HEK293 (cell line): ENCODE measurements around the gene PCSK6.

ENCODE experiments used
- CTCF ChIA-PET: fragments of 350-600 bp; formaldehyde crosslinking; extraction: SDS; loops from one replicate; lab custom pipeline; 2021; ENCODE audit warnings: antibody characterized with exemption; lab: Yijun Ruan, JAX
- POLR2A ChIA-PET: fragments of 300-600 bp; formaldehyde crosslinking; extraction: SDS; loops from one replicate; lab custom pipeline; 2020; ENCODE audit warnings: antibody characterized with exemption, inconsistent platforms; lab: Yijun Ruan, JAX
- H3K27ac ChIP-seq: fragments of 200-500 bp; sonication (Bioruptor generic); 2 replicates; pipeline ENCODE4 v1.5.1; 2014; ENCODE audit warnings: low read depth, low read length, control low read depth, inconsistent platforms; ENCODE audit errors: extremely low read depth
- H3K36me3 ChIP-seq, 2 experiments: fragments of 200-500 bp in 1 of 2; sonication (Bioruptor generic) in 1 of 2; 1 replicate in 1 of 2; 2 replicates in 1 of 2; pipeline ENCODE4 v1.5.1; 2014 to 2017; ENCODE audit warnings: inconsistent platforms in 2 of 2, low read length in 2 of 2; ENCODE audit not compliant: control insufficient read depth in 2 of 2, insufficient read depth in 1 of 2
- H3K4me1 ChIP-seq: fragments of 200-500 bp; sonication (Bioruptor generic); 2 replicates; pipeline ENCODE4 v1.5.1; 2014; ENCODE audit warnings: mild to moderate bottlenecking, low read length, inconsistent platforms; ENCODE audit not compliant: control insufficient read depth, insufficient read depth
- H3K4me3 ChIP-seq: 2 replicates; pipeline ENCODE4 v1.5.1; 2011; ENCODE audit warnings: low read depth, mild to moderate bottlenecking, control low read depth, low read length, moderate library complexity
- H3K9me3 ChIP-seq: fragments of 200-500 bp; sonication (Bioruptor generic); 2 replicates; pipeline ENCODE4 v1.5.1; 2014; ENCODE audit warnings: low read depth, low read length, inconsistent platforms; ENCODE audit not compliant: control insufficient read depth, insufficient read depth
- AEBP2 ChIP-seq: fragments of 450-650 bp; formaldehyde crosslinking; IDR thresholded peaks from 2 replicates; pipeline ENCODE4 v1.5.1; 2016; ENCODE audit warnings: missing biosample characterization, missing genetic modification characterization, borderline replicate concordance
- IKZF3 ChIP-seq: fragments of 450-650 bp; IDR thresholded peaks from 2 replicates; pipeline ENCODE4 v1.5.0; 2018; ENCODE audit warnings: missing biosample characterization, mild to moderate bottlenecking, missing genetic modification characterization, moderate library complexity
- PATZ1 ChIP-seq: fragments of 450-650 bp; formaldehyde crosslinking; IDR thresholded peaks from 2 replicates; pipeline ENCODE4 v1.5.1; 2016; ENCODE audit warnings: missing biosample characterization, missing genetic modification characterization
- WT1 ChIP-seq: fragments of 450-650 bp; formaldehyde crosslinking; IDR thresholded peaks from 2 replicates; pipeline ENCODE4 v1.5.1; 2016; ENCODE audit warnings: missing biosample characterization, missing genetic modification characterization
- ZBTB1 ChIP-seq: fragments of 450-650 bp; formaldehyde crosslinking; IDR thresholded peaks from 2 replicates; pipeline ENCODE4 v1.5.1; 2016; ENCODE audit warnings: missing biosample characterization, missing genetic modification characterization
- ZBTB20 ChIP-seq: fragments of 450-650 bp; formaldehyde crosslinking; IDR thresholded peaks from 2 replicates; pipeline ENCODE4 v1.5.1; 2016; ENCODE audit warnings: missing biosample characterization, missing genetic modification characterization
- ZBTB26 ChIP-seq: fragments of 450-650 bp; formaldehyde crosslinking; optimal IDR thresholded peaks from 2 replicates; pipeline ENCODE3; 2016; ENCODE audit warnings: missing biosample characterization, mild to moderate bottlenecking, missing genetic modification characterization
- ZBTB44 ChIP-seq: fragments of 450-650 bp; IDR thresholded peaks from 2 replicates; pipeline ENCODE4 v1.5.1; 2018; ENCODE audit warnings: missing biosample characterization, mild to moderate bottlenecking, missing genetic modification characterization
- ZBTB6 ChIP-seq: fragments of 450-650 bp; formaldehyde crosslinking; IDR thresholded peaks from 2 replicates; pipeline ENCODE4 v1.5.1; 2017; ENCODE audit warnings: missing biosample characterization, missing genetic modification characterization
- ZFP37 ChIP-seq: fragments of 450-650 bp; formaldehyde crosslinking; IDR thresholded peaks from 2 replicates; pipeline ENCODE4 v1.5.1; 2016; ENCODE audit warnings: missing biosample characterization, missing genetic modification characterization
- ZFP41 ChIP-seq: fragments of 450-650 bp; formaldehyde crosslinking; IDR thresholded peaks from 2 replicates; pipeline ENCODE4 v1.5.1; 2016; ENCODE audit warnings: missing biosample characterization, missing genetic modification characterization, borderline replicate concordance
- ZNF157 ChIP-seq: fragments of 450-650 bp; formaldehyde crosslinking; IDR thresholded peaks from 2 replicates; pipeline ENCODE4 v1.5.1; 2016; ENCODE audit warnings: missing biosample characterization, missing genetic modification characterization
- ZNF175 ChIP-seq: fragments of 450-650 bp; formaldehyde crosslinking; IDR thresholded peaks from 2 replicates; pipeline ENCODE4 v1.5.1; 2016; ENCODE audit warnings: missing biosample characterization, missing genetic modification characterization
- ZNF302 ChIP-seq: fragments of 450-650 bp; formaldehyde crosslinking; IDR thresholded peaks from 2 replicates; pipeline ENCODE4 v1.5.1; 2016; ENCODE audit warnings: missing biosample characterization, missing genetic modification characterization, low read depth
- ZNF350 ChIP-seq: fragments of 450-650 bp; formaldehyde crosslinking; IDR thresholded peaks from 2 replicates; pipeline ENCODE4 v1.5.0; 2017; ENCODE audit warnings: missing biosample characterization, mild to moderate bottlenecking, missing genetic modification characterization
- ZNF366 ChIP-seq: fragments of 450-650 bp; formaldehyde crosslinking; conservative IDR thresholded peaks from 2 replicates; pipeline ENCODE4 v1.5.1; 2016; ENCODE audit warnings: missing biosample characterization, missing genetic modification characterization
- ZNF488 ChIP-seq: fragments of 450-650 bp; formaldehyde crosslinking; IDR thresholded peaks from 2 replicates; pipeline ENCODE4 v1.5.1; 2016; ENCODE audit warnings: missing biosample characterization, missing genetic modification characterization
- ZNF518A ChIP-seq: fragments of 450-650 bp; formaldehyde crosslinking; conservative IDR thresholded peaks from 2 replicates; pipeline ENCODE4 v1.5.1; 2016; ENCODE audit warnings: low read depth, missing biosample characterization, missing genetic modification characterization
- ZNF571 ChIP-seq: fragments of 450-650 bp; formaldehyde crosslinking; IDR thresholded peaks from 2 replicates; pipeline ENCODE4 v1.5.0; 2017; ENCODE audit warnings: missing biosample characterization, missing genetic modification characterization
- ZNF747 ChIP-seq: fragments of 450-650 bp; formaldehyde crosslinking; IDR thresholded peaks from 2 replicates; pipeline ENCODE4 v1.5.1; 2016; ENCODE audit warnings: missing biosample characterization, missing genetic modification characterization

The PCSK6 gene

GRCh38 chr15:101444015-101444414 lies 45.5 kb downstream of the PCSK6 start (continued):
- no peak for TF ChIP-seq ZNF518A (tag by site-specific recombination)
- no peak for TF ChIP-seq ZNF747 (tag by site-specific recombination)
- TF ChIP-seq ZNF157 (tag by site-specific recombination), result no peak
- TF ChIP-seq ZNF350 (tag by site-specific recombination), result no peak
- TF ChIP-seq ZBTB6 (tag by site-specific recombination), result no peak
- TF ChIP-seq ZNF302 (tag by site-specific recombination), result no peak
- TF ChIP-seq ZBTB44, result no peak
- TF ChIP-seq ZNF175, result no peak

- Histone ChIP-seq H3K4me3 (no peak overlapping the region), H3K4me1 (no peaks in the 10 kb centered on the region; the same call in 1 of the 2 replicates), H3K36me3 (peaks cover 4 to 40% of the 10 kb centered on the region in 2 experiments; a peak in 2 of 3 replicates), H3K9me3 (no peaks in the 10 kb centered on the region), H3K27ac (no peak overlapping the region)
- POLR2A ChIA-PET, result no interaction called here
- no peak for TF ChIP-seq PATZ1 (tag by site-specific recombination)
- TF ChIP-seq ZNF366 (tag by site-specific recombination), result peak; percentile 43; the same call in 1 of the 2 replicates
- CTCF ChIA-PET, result no interaction called here
Observed at GRCh38 chr15:101442272-101442671, 47.2 kb downstream of the PCSK6 start.

GRCh38 chr15:101441696-101442095 lies 47.8 kb downstream of the PCSK6 start:
- Histone ChIP-seq H3K4me1 (no peaks in the 10 kb centered on the region; the same call in 1 of the 2 replicates), H3K27ac (no peak overlapping the region), H3K4me3 (no peak overlapping the region), H3K9me3 (no peaks in the 10 kb centered on the region), H3K36me3 (peaks cover 4 to 43% of the 10 kb centered on the region in 2 experiments; a peak in 2 of 3 replicates)
- ChIA-PET CTCF (interaction anchor here (0.5 to 1.0 kb wide), 3 partner anchors 23 to 353 kb away, joined by 3 to 5 read pairs (median 3); no protein-coding TSS in a partner anchor), POLR2A (no interaction called here)
- TF ChIP-seq ZFP37 (no peak), ZBTB1 (tag by site-specific recombination) (no peak), ZNF488 (tag by site-specific recombination) (no peak), ZNF747 (tag by site-specific recombination) (no peak), ZBTB20 (tag by site-specific recombination) (no peak), IKZF3 (tag by site-specific recombination) (no peak), ZNF571 (no peak), ZFP41 (tag by site-specific recombination) (no peak), ZBTB26 (tag by site-specific recombination) (no peak), AEBP2 (no peak), WT1 (tag by site-specific recombination) (no peak)
